ENCODE results near the gene HMGN1.

DNA sequence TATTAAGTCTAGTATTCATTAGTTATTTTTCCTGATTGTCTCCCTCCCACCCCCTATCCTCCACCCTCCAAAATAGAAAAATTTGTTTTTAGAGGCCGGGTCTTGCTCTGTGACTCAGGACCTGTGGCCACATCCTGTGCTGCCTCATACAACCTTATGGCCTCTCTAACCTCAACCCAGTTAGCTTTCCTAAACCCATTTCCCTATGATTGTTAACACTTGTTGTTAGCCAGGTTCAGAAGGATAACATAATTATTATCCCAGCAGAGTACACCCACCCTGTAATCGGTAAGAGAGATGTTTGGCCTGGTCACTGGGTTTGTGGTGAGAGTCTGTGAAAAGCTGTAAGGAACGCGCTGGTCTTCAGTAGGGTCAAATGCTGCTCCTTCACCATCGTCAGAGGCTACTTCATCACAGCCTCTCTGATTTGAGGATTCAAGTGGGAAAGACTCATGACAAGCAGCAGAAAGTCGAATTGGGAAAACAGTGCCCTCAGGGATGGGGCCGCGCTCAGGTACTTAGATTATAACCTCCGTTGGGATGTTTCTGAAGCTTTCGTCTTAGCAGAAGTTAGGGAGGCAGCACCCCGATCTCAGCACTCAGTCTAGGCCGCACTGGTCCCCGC lies 35.9 kb upstream of the HMGN1 start:
- TF ChIP-seq, protein P1, sequence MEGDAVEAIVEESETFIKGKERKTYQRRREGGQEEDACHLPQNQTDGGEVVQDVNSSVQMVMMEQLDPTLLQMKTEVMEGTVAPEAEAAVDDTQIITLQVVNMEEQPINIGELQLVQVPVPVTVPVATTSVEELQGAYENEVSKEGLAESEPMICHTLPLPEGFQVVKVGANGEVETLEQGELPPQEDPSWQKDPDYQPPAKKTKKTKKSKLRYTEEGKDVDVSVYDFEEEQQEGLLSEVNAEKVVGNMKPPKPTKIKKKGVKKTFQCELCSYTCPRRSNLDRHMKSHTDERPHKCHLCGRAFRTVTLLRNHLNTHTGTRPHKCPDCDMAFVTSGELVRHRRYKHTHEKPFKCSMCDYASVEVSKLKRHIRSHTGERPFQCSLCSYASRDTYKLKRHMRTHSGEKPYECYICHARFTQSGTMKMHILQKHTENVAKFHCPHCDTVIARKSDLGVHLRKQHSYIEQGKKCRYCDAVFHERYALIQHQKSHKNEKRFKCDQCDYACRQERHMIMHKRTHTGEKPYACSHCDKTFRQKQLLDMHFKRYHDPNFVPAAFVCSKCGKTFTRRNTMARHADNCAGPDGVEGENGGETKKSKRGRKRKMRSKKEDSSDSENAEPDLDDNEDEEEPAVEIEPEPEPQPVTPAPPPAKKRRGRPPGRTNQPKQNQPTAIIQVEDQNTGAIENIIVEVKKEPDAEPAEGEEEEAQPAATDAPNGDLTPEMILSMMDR (IDR thresholded peaks at IDR 0.05; ENCODE audit: borderline replicate concordance, extremely low read depth, low read length, poor library complexity, severe bottlenecking) = no peak
- no peak for TF ChIP-seq EZH2 (IDR thresholded peaks at IDR 0.05; ENCODE audit: borderline replicate concordance, low read depth, low read length, severe bottlenecking)

All from DND-41 (cell line).